ENCODE data around the gene RABEP2. TPM values are rescaled to one million over a fixed set of nuclear protein-coding genes. Genes with fewer than 3 reads are reported as not detected.

RABEP2 gene
- total RNA-seq, 1 experiment from 2014 or later: 40.2 TPM

GRCh38 chr16:28880589-28880915, 44.5 kb downstream of the RABEP2 start:
- POLR2A ChIA-PET (ENCODE audit: unreplicated experiment): no interaction called here
- Histone ChIP-seq H3K36me3 (ENCODE audit: low read depth, low read length) (no peaks in the 10 kb centered on the region), H3F3A (ENCODE audit: low read length, unreplicated experiment) (no peaks in the 10 kb centered on the region), H3K9me3 (ENCODE audit: low read length) (no peaks in the 10 kb centered on the region), H3K79me2 (ENCODE audit: low read length) (no peaks in the 10 kb centered on the region), H3K27me3 (ENCODE audit: low read length) (no peaks in the 10 kb centered on the region), H2AFZ (ENCODE audit: low read length) (no peak overlapping the region), H3K4me2 (ENCODE audit: low read length) (no peak overlapping the region), H4K20me1 (ENCODE audit: low read length) (no peaks in the 10 kb centered on the region), H3K9me2 (replicated peaks; ENCODE audit: low read length) (no peaks in the 10 kb centered on the region), H3K4me3 (ENCODE audit: low read length) (no peak overlapping the region), H3K4me1 (ENCODE audit: insufficient read depth, low read length) (peaks cover 8% of the 10 kb centered on the region; the same call in 1 of the 2 replicates), H3K27ac (ENCODE audit: low read length) (no peak overlapping the region), H3K9ac (ENCODE audit: low read length) (no peak overlapping the region)
- CTCF ChIA-PET: no interaction called here
- TF ChIP-seq, protein P1, sequence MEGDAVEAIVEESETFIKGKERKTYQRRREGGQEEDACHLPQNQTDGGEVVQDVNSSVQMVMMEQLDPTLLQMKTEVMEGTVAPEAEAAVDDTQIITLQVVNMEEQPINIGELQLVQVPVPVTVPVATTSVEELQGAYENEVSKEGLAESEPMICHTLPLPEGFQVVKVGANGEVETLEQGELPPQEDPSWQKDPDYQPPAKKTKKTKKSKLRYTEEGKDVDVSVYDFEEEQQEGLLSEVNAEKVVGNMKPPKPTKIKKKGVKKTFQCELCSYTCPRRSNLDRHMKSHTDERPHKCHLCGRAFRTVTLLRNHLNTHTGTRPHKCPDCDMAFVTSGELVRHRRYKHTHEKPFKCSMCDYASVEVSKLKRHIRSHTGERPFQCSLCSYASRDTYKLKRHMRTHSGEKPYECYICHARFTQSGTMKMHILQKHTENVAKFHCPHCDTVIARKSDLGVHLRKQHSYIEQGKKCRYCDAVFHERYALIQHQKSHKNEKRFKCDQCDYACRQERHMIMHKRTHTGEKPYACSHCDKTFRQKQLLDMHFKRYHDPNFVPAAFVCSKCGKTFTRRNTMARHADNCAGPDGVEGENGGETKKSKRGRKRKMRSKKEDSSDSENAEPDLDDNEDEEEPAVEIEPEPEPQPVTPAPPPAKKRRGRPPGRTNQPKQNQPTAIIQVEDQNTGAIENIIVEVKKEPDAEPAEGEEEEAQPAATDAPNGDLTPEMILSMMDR (conservative IDR thresholded peaks at IDR 0.05; ENCODE audit: low read depth, low read length): no peak
- TF ChIP-seq EZH2 (IDR thresholded peaks at IDR 0.05; ENCODE audit: low read length, unreplicated experiment) (no peak), EZH2phosphoT487 (IDR thresholded peaks at IDR 0.05; ENCODE audit: borderline replicate concordance, low read length) (no peak)
- BruUV-seq (replicated peaks): no TSS peak
- intact Hi-C loops (cut with micrococcal nuclease): no loop called here
- no peak for DNase-seq
- ATAC-seq: no peak

GRCh38 chr16:28879841-28880588, 45.0 kb downstream of the RABEP2 start:
- ATAC-seq (peak; percentile 92), DNase-seq (peak; percentile 82)
- no peak overlapping the region for H3K27ac ChIP-seq (ENCODE audit: low read length)

More at GRCh38 chr16:28879841-28880588, 45.0 kb downstream of the RABEP2 start:
- no peaks in the 10 kb centered on the region for H3K9me3 ChIP-seq (ENCODE audit: low read length)
- H3K4me1 ChIP-seq (ENCODE audit: insufficient read depth, low read length): peaks cover 8% of the 10 kb centered on the region; the same call in 1 of the 2 replicates
- H3K9me2 ChIP-seq (replicated peaks; ENCODE audit: low read length): no peaks in the 10 kb centered on the region
- H3K27me3 ChIP-seq (ENCODE audit: low read length): no peaks in the 10 kb centered on the region
- ChIA-PET CTCF (no interaction called here), POLR2A (ENCODE audit: unreplicated experiment) (no interaction called here)
- no peaks in the 10 kb centered on the region for H3K36me3 ChIP-seq (ENCODE audit: low read depth, low read length)
- no TSS peak for BruUV-seq (replicated peaks)
- TF ChIP-seq, protein P1 (conservative IDR thresholded peaks at IDR 0.05; ENCODE audit: low read depth, low read length): no peak
- TF ChIP-seq EZH2phosphoT487 (IDR thresholded peaks at IDR 0.05; ENCODE audit: borderline replicate concordance, low read length) (no peak), EZH2 (IDR thresholded peaks at IDR 0.05; ENCODE audit: low read length, unreplicated experiment) (no peak)
- peak overlapping the region; percentile 84 for H3K4me3 ChIP-seq (ENCODE audit: low read length)
- no peaks in the 10 kb centered on the region for H3F3A ChIP-seq (ENCODE audit: low read length, unreplicated experiment)
- H3K9ac ChIP-seq (ENCODE audit: low read length): peak overlapping the region; percentile 73
- peak overlapping the region; percentile 100 for H3K4me2 ChIP-seq (ENCODE audit: low read length)
- peak overlapping the region; percentile 93 for H2AFZ ChIP-seq (ENCODE audit: low read length)
- no peaks in the 10 kb centered on the region for H3K79me2 ChIP-seq (ENCODE audit: low read length)
- intact Hi-C loops (cut with micrococcal nuclease): no loop called here
- no peaks in the 10 kb centered on the region for H4K20me1 ChIP-seq (ENCODE audit: low read length)

Measured in PC-3 (cell line).